Nephron (organoid): ENCODE measurements around the gene PTPRU.
"Not testable (repeated sequence)": the region's sequence is repeated elsewhere in the genome, so short reads cannot be mapped to it uniquely, and the experiment has no call there.

Experiments
- H3K27ac Mint-ChIP-seq, 3 experiments: 2 replicates each; pipeline ENCODE4 v1.8.0; 2020; ENCODE audit warnings: mixed read lengths in 3 of 3, mild to moderate bottlenecking in 2 of 3, moderate library complexity in 1 of 3
- H3K27me3 Mint-ChIP-seq: 2 replicates; pipeline ENCODE4 v1.8.0; 2021; ENCODE audit warnings: low read depth, mild to moderate bottlenecking, moderate library complexity, mixed read lengths
- H3K36me3 Mint-ChIP-seq: 2 replicates; pipeline ENCODE4 v1.8.0; 2020; ENCODE audit warnings: low read depth, mixed read lengths
- H3K4me1 Mint-ChIP-seq: 2 replicates; pipeline ENCODE4 v1.8.0; 2020; ENCODE audit warnings: mixed read lengths
- H3K4me3 Mint-ChIP-seq, 3 experiments: 2 replicates each; pipeline ENCODE4 v1.8.0; 2020; ENCODE audit warnings: mild to moderate bottlenecking in 3 of 3, mixed read lengths in 3 of 3, moderate library complexity in 2 of 3
- H3K9me3 Mint-ChIP-seq: 2 replicates; pipeline ENCODE4 v1.8.0; 2020; ENCODE audit warnings: mixed read lengths
- CTCF ChIP-seq, 3 experiments: fragments of 200-600 bp; sonication (generic); IDR thresholded peaks; one replicate each; pipeline ENCODE4 v1.5.0; 2021; ENCODE audit warnings: antibody characterized with exemption in 3 of 3; ENCODE audit not compliant: unreplicated experiment in 3 of 3

PTPRU gene

GRCh38 chr1:29211086-29212030 is 25.0 kb upstream of the PTPRU start:
- Mint-ChIP-seq H3K9me3 (no peaks in the 10 kb centered on the region), H3K27ac (no peak overlapping the region), H3K27me3 (no peaks in the 10 kb centered on the region), H3K4me3 (no peak overlapping the region), H3K4me1 (peaks cover 3% of the 10 kb centered on the region), H3K36me3 (peaks cover 41% of the 10 kb centered on the region)
- TF ChIP-seq CTCF (IDR thresholded peaks at IDR 0.05; ENCODE audit: unreplicated experiment in 3 of 3) = no peak

- Mint-ChIP-seq H3K4me3 (no peak overlapping the region), H3K9me3 (no peaks in the 10 kb centered on the region), H3K27ac (no peak overlapping the region), H3K27me3 (no peaks in the 10 kb centered on the region), H3K36me3 (peaks cover 48% of the 10 kb centered on the region), H3K4me1 (peaks cover 6% of the 10 kb centered on the region)
- no peak for TF ChIP-seq CTCF (IDR thresholded peaks at IDR 0.05; ENCODE audit: unreplicated experiment in 3 of 3)
Measured at GRCh38 chr1:29213055-29213454, 23.3 kb upstream of the PTPRU start.

- no peak for TF ChIP-seq CTCF (IDR thresholded peaks at IDR 0.05; ENCODE audit: unreplicated experiment in 3 of 3)
- peaks cover 35% of the 10 kb centered on the region for H3K36me3 Mint-ChIP-seq
- H3K27ac Mint-ChIP-seq = no peak overlapping the region
- peaks cover 6% of the 10 kb centered on the region for H3K4me1 Mint-ChIP-seq
- no peak overlapping the region for H3K4me3 Mint-ChIP-seq
- H3K27me3 Mint-ChIP-seq = no peaks in the 10 kb centered on the region
- no peaks in the 10 kb centered on the region for H3K9me3 Mint-ChIP-seq
Measured at GRCh38 chr1:29217633-29218032, 18.7 kb upstream of the PTPRU start.

GRCh38 chr1:29218223-29218622 is 18.1 kb upstream of the PTPRU start:
- Mint-ChIP-seq H3K9me3 (no peaks in the 10 kb centered on the region), H3K36me3 (peaks cover 31% of the 10 kb centered on the region), H3K27ac (no peak overlapping the region), H3K4me1 (peaks cover 6% of the 10 kb centered on the region), H3K27me3 (no peaks in the 10 kb centered on the region), H3K4me3 (no peak overlapping the region)
- TF ChIP-seq CTCF (IDR thresholded peaks at IDR 0.05; ENCODE audit: unreplicated experiment in 3 of 3) = no peak

GRCh38 chr1:29221296-29221695 is 15.0 kb upstream of the PTPRU start:
- Mint-ChIP-seq H3K4me1 (peaks cover 3% of the 10 kb centered on the region), H3K27me3 (no peaks in the 10 kb centered on the region), H3K4me3 (no peak overlapping the region), H3K9me3 (no peaks in the 10 kb centered on the region), H3K36me3 (peaks cover 16% of the 10 kb centered on the region), H3K27ac (no peak overlapping the region)
- no peak for TF ChIP-seq CTCF (IDR thresholded peaks at IDR 0.05; ENCODE audit: unreplicated experiment in 3 of 3)

GRCh38 chr1:29222260-29222659 is 14.1 kb upstream of the PTPRU start:
- H3K36me3 Mint-ChIP-seq = peaks cover 12% of the 10 kb centered on the region
- H3K4me3 Mint-ChIP-seq, H3K27me3 Mint-ChIP-seq, H3K9me3 Mint-ChIP-seq, H3K27ac Mint-ChIP-seq, H3K4me1 Mint-ChIP-seq: not testable (repeated sequence)
